ENCODE data around the gene SEPTIN8. TPM values are rescaled to one million over a fixed set of nuclear protein-coding genes. Genes with fewer than 3 reads are reported as not detected.

The SEPTIN8 gene
- total and polyA plus RNA-seq, 2 of the 13 experiments (the other 11 are each of a cell fraction or from before 2014, with no cell fraction given) = 41.4 to 49.9 TPM

DNA sequence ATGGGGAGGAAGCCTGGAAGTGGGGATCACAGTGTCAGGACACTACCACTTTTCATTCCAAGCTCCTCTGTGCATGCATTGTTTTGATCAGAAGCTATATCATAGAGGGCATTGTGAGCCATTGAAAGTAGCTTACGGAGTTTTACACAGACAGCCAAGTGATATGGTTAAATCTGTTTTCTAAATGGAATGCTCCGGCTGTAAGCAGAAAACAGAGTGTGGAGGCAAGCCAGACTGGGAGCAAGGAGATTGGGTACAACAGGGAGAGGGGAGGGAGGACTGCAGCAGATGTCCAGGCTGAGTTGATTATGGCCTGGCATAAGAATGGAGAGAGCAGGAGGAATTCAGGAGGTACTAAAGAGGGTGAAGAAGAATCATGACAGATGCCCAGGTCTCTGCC lies 20.6 kb upstream of the SEPTIN8 start (continued):
- TF ChIP-seq ATRX (CRISPR knock-in tag; IDR thresholded peaks at IDR 0.05; ENCODE audit: borderline replicate concordance) = no peak
- TF ChIP-seq MIER3 (CRISPR knock-in tag; IDR thresholded peaks at IDR 0.05; ENCODE audit: borderline replicate concordance) = no peak

DNA sequence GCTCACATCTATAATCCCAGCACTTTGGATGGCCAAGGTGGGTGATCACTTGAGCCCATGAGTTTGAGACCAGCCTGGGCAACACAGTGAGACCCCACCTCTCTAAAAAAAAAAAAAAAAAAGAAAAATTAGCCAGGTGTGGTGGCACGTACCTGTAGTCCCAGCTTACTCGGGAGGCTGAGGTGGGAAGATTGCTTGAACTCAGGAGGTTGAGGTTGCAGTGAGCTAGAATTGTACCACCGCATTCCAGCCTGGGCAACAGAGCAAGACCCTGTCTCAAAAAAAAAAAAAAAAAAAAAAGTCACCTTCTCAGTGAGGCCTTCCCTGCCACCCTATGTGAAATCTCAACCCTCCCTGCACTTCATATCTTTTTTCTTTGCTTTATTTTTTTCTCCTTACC lies 14.0 kb upstream of the SEPTIN8 start:
- Histone ChIP-seq H3K79me2 (ENCODE audit: insufficient read depth, low read length) (peaks cover 3% of the 10 kb centered on the region), H3K9ac (ENCODE audit: insufficient read depth, low read depth, low read length) (no peak overlapping the region), H3K27ac (ENCODE audit: extremely low read length, insufficient read depth, low read length) (no peak overlapping the region), H3K4me1 (ENCODE audit: insufficient read depth, low read length) (peaks cover 21% of the 10 kb centered on the region; the same call in 1 of the 2 replicates), H2AFZ (ENCODE audit: low read length) (no peak overlapping the region), H3K4me3 (replicated peaks in 1 of 3; ENCODE audit: insufficient read depth in 1 of 3, low read depth in 2 of 3, low read length in 3 of 3) (no peak overlapping the region), H3K9me3 (ENCODE audit: low read length) (no peaks in the 10 kb centered on the region), H3K4me2 (ENCODE audit: low read depth, low read length) (no peak overlapping the region), H3K36me3 (replicated peaks in 1 of 2; ENCODE audit: control insufficient read depth in 1 of 2, insufficient read depth in 2 of 2, low read length in 2 of 2) (peaks cover 0 to 2% of the 10 kb centered on the region in 2 experiments; a peak in 2 of 5 replicates), H4K20me1 (ENCODE audit: insufficient read depth, low read length) (no peaks in the 10 kb centered on the region), H3K27me3 (ENCODE audit: control insufficient read depth in 1 of 2, insufficient read depth in 2 of 2, low read length in 2 of 2) (no peaks in the 10 kb centered on the region)
- 97% methylated on average over 3 of the region's 3 CpGs for WGBS (ENCODE audit: low lambda C conversion rate)
- no peak for DNase-seq (ENCODE audit: low spot score)
- FAIRE-seq = no peak
- in situ Hi-C loops (cut with HindIII; ENCODE audit: extremely low pct_ligation_motif_present, low pct_unique_long_range_greater_than_20kb) (no loop called here), intact Hi-C loops (cut with micrococcal nuclease; ENCODE audit: unreplicated experiment) (no loop called here)
- ChIA-PET CTCF (ENCODE audit: low intra/inter-chr PET ratio, low total read pairs) (interaction anchor here (0.8 kb wide), 1 partner anchor 29 kb away, joined by 3 read pairs; no protein-coding TSS in a partner anchor), POLR2A (interaction anchor here (2.1 kb wide), 1 partner anchor 16 kb away, joined by 11 read pairs; no protein-coding TSS in a partner anchor)
- no TSS peak for BruUV-seq (replicated peaks)
- no peak for ATAC-seq
- no peak for TF ChIP-seq GATA4 (IDR thresholded peaks at IDR 0.05; ENCODE audit: borderline replicate concordance, low read depth)
- TF ChIP-seq TGIF2 (CRISPR knock-in tag; IDR thresholded peaks at IDR 0.05) = no peak
- TF ChIP-seq, protein P1, sequence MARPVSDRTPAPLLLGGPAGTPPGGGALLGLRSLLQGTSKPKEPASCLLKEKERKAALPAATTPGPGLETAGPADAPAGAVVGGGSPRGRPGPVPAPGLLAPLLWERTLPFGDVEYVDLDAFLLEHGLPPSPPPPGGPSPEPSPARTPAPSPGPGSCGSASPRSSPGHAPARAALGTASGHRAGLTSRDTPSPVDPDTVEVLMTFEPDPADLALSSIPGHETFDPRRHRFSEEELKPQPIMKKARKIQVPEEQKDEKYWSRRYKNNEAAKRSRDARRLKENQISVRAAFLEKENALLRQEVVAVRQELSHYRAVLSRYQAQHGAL (CRISPR knock-in tag; IDR thresholded peaks at IDR 0.05; ENCODE audit: not compliant biosample characterization) = no peak
- TF ChIP-seq ZNF7 (CRISPR knock-in tag; IDR thresholded peaks at IDR 0.05) = no peak
- no peak for TF ChIP-seq ZNF234 (CRISPR knock-in tag; conservative IDR thresholded peaks at IDR 0.05)
- no peak for TF ChIP-seq ZNF777 (CRISPR knock-in tag; IDR thresholded peaks at IDR 0.05)
- no peak for TF ChIP-seq CENPX (CRISPR knock-in tag; IDR thresholded peaks at IDR 0.05)
- no peak for TF ChIP-seq PCBP2 (optimal IDR thresholded peaks at IDR 0.05; ENCODE audit: low read depth, low read length, poor library complexity, severe bottlenecking)
- TF ChIP-seq JUN (CRISPR knock-in tag; IDR thresholded peaks at IDR 0.05) = no peak
- no peak for TF ChIP-seq IRX3 (CRISPR knock-in tag; IDR thresholded peaks at IDR 0.05; ENCODE audit: borderline replicate concordance, low read depth)
- no peak for TF ChIP-seq ZSCAN20 (CRISPR knock-in tag; IDR thresholded peaks at IDR 0.05; ENCODE audit: borderline replicate concordance)
- no peak for TF ChIP-seq GTF3A (CRISPR knock-in tag; conservative IDR thresholded peaks at IDR 0.05)
- TF ChIP-seq ZBTB43 (CRISPR knock-in tag; conservative IDR thresholded peaks at IDR 0.05) = no peak
- TF ChIP-seq, protein P2, sequence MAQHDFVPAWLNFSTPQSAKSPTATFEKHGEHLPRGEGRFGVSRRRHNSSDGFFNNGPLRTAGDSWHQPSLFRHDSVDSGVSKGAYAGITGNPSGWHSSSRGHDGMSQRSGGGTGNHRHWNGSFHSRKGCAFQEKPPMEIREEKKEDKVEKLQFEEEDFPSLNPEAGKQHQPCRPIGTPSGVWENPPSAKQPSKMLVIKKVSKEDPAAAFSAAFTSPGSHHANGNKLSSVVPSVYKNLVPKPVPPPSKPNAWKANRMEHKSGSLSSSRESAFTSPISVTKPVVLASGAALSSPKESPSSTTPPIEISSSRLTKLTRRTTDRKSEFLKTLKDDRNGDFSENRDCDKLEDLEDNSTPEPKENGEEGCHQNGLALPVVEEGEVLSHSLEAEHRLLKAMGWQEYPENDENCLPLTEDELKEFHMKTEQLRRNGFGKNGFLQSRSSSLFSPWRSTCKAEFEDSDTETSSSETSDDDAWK (CRISPR knock-in tag; IDR thresholded peaks at IDR 0.05) = no peak
- TF ChIP-seq ZFX (CRISPR knock-in tag; IDR thresholded peaks at IDR 0.05; ENCODE audit: low read depth) = no peak
- TF ChIP-seq DNMT3B (CRISPR knock-in tag; conservative IDR thresholded peaks at IDR 0.05) = no peak

All from HepG2 (cell line).